ENCODE results near the gene TCIRG1.

The TCIRG1 gene

GRCh38 chr11:68037411-68038225 is 1.2 kb upstream of the TCIRG1 start:
- DNase-seq (ENCODE audit: low read depth in 2 of 2) = no peak

GRCh38 chr11:68038226-68038717 is 553 bp upstream of the TCIRG1 start:
- DNase-seq (ENCODE audit: low read depth in 2 of 2) = no peak

GRCh38 chr11:68039526-68040086 is 781 bp downstream of the TCIRG1 start:
- no peak for DNase-seq (ENCODE audit: low read depth in 2 of 2)

GRCh38 chr11:68040101-68040956 is 1.5 kb downstream of the TCIRG1 start:
- no peak for DNase-seq (ENCODE audit: low read depth in 2 of 2)

- no peak for DNase-seq (ENCODE audit: low read depth in 2 of 2)
Measured at GRCh38 chr11:68040957-68041591, 2.2 kb downstream of the TCIRG1 start.

- DNase-seq (ENCODE audit: low read depth in 2 of 2) = no peak
Measured at GRCh38 chr11:68041617-68042218, 2.9 kb downstream of the TCIRG1 start.

GRCh38 chr11:68042219-68043028 is 3.6 kb downstream of the TCIRG1 start:
- DNase-seq (ENCODE audit: low read depth in 2 of 2) = no peak

GRCh38 chr11:68043029-68043348 is 4.2 kb downstream of the TCIRG1 start:
- DNase-seq (ENCODE audit: low read depth in 2 of 2) = no peak

GRCh38 chr11:68043349-68044144 is 4.7 kb downstream of the TCIRG1 start:
- DNase-seq (ENCODE audit: low read depth in 2 of 2) = no peak

GRCh38 chr11:68044145-68044813 is 5.5 kb downstream of the TCIRG1 start:
- DNase-seq (ENCODE audit: low read depth in 2 of 2) = no peak

GRCh38 chr11:68044898-68045351 is 6.1 kb downstream of the TCIRG1 start:
- DNase-seq (ENCODE audit: low read depth in 2 of 2) = no peak

- DNase-seq (ENCODE audit: low read depth in 2 of 2) = no peak
Measured at GRCh38 chr11:68047437-68048290, 8.8 kb downstream of the TCIRG1 start.

- no peak for DNase-seq (ENCODE audit: low read depth in 2 of 2)
Measured at GRCh38 chr11:68048681-68049508, 10.1 kb downstream of the TCIRG1 start.

GRCh38 chr11:68049509-68050370 is 10.9 kb downstream of the TCIRG1 start:
- no peak for DNase-seq (ENCODE audit: low read depth in 2 of 2)

GRCh38 chr11:68050371-68050841 is 11.6 kb downstream of the TCIRG1 start:
- no peak for DNase-seq (ENCODE audit: low read depth in 2 of 2)

All from stimulated activated CD8-positive, alpha-beta memory T cell treated with anti-CD3 and anti-CD28 coated beads, Interleukin-15, amount 100 ng/mL, for 48 hours (primary cell).